ENCODE data around the gene RCAN2. TPM values are rescaled to one million over a fixed set of nuclear protein-coding genes. Genes with fewer than 3 reads are reported as not detected.

Gene RCAN2
- total and polyA plus RNA-seq, 2 donors (not counting 3 experiments of a cell fraction or from before 2014, with no cell fraction given): 0.07 to 0.33 TPM

DNA sequence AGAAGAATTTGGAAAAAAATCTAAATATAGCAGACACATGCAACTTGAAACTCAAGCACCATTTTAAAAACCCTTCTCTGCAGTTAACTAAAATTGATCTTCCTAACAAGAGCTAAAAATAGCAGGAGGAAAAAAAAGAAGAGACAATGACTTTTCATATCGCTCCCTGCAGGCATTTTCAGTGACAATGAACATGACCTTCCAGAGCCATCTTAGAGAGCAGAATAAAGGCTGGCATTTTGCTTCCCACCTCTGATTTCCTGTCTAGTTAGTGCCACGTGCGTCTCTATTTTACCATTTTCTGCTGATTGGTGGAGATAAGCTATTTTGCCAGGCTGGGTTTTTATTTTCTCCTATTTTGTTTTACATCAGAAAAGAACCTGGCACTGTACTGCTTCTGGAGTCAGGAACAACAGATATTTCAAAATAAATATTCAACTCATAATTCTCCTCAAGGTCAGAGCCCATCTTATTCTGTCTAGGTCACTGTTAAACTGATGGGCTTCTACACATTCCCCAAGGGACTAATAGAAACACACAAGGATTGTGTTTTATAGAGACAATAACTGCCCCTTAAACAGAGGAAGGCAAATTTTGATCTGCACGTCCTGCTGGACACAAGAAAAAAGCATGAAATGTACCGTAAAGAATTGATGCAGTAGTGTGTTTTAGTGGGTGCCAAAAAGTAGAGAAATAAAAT lies 250.2 kb downstream of the RCAN2 start:
- ChIA-PET CTCF (interaction anchor here (1.0 kb wide), 1 partner anchor 151 kb away, joined by 3 read pairs; no protein-coding TSS in a partner anchor), POLR2A (no interaction called here)
- no peaks in the 10 kb centered on the region for H3K36me3 ChIP-seq (ENCODE audit: control insufficient read depth in 2 of 2, extremely low read depth in 1 of 2, insufficient read depth in 2 of 2, low read length in 2 of 2)
- H3K27me3 ChIP-seq (ENCODE audit: control insufficient read depth in 2 of 2, insufficient read depth in 2 of 2, low read length in 2 of 2): no peaks in the 10 kb centered on the region
- no peaks in the 10 kb centered on the region for H3K9me3 ChIP-seq (replicated peaks; ENCODE audit: control insufficient read depth, insufficient read depth, low read length)
- H3K4me3 ChIP-seq (replicated peaks in 1 of 3; ENCODE audit: insufficient read depth in 1 of 3, low read depth in 1 of 3, low read length in 3 of 3): no peak overlapping the region
- no peaks in the 10 kb centered on the region for H4K20me1 ChIP-seq (replicated peaks; ENCODE audit: control insufficient read depth, extremely low read depth, insufficient read depth, low read length)
- dilution Hi-C loops (cut with MboI; ENCODE audit: extremely low pct_ligation_motif_present, low sequenced_read_pairs): no loop called here
- H3K9me1 ChIP-seq (replicated peaks; ENCODE audit: control insufficient read depth, extremely low read depth, insufficient read depth, low read length): no peaks in the 10 kb centered on the region
- H3K4me1 ChIP-seq (ENCODE audit: control insufficient read depth, extremely low read depth, insufficient read depth, low read length): no peaks in the 10 kb centered on the region
- BruUV-seq (replicated peaks): no TSS peak
- intact Hi-C loops (cut with micrococcal nuclease): no loop called here
- no peak overlapping the region for H2AFZ ChIP-seq (ENCODE audit: low read depth, low read length)
- no peak overlapping the region for H3K27ac ChIP-seq (ENCODE audit: insufficient read depth, low read depth, low read length)
- DNase-seq (ENCODE audit: low read depth, low spot score) (no peak), FAIRE-seq (no peak)
- no peak for TF ChIP-seq MYC (IDR thresholded peaks at IDR 0.05; ENCODE audit: low read depth, low read length)
- no peak for TF ChIP-seq POLR2A (IDR thresholded peaks at IDR 0.05; ENCODE audit: low read depth, low read length)
- no peak for TF ChIP-seq FOS (IDR thresholded peaks at IDR 0.05; ENCODE audit: borderline replicate concordance, insufficient read depth, low read length)
- no peak overlapping the region for H3K4me2 ChIP-seq (ENCODE audit: insufficient read depth, low read length)
- no peak overlapping the region for H3K9ac ChIP-seq (replicated peaks; ENCODE audit: extremely low read depth, insufficient read depth, low read length)
- H3K79me2 ChIP-seq (ENCODE audit: control insufficient read depth, insufficient read depth, low read length): no peaks in the 10 kb centered on the region

DNA sequence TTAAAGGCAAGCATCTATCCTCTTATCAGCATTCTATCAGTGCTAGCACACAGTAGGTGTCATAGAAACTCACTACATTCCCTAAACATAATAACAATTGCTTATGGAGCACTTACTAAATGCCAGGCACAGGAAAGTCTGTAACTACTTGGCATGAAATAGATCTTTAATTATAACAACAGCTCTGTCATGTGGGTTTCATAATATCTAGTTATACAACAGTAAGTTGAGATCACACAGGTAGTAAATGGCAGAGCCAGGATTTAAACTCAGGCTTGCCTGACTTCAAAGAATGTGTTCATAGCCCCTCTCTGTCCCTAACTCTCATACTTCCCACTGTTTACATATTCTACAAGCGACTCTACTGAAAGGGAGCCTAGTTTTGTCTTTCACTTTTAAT lies 254.5 kb downstream of the RCAN2 start:
- Histone ChIP-seq H3K36me3 (ENCODE audit: control insufficient read depth in 2 of 2, extremely low read depth in 1 of 2, insufficient read depth in 2 of 2, low read length in 2 of 2) (no peaks in the 10 kb centered on the region), H3K9ac (replicated peaks; ENCODE audit: extremely low read depth, insufficient read depth, low read length) (no peak overlapping the region), H3K4me3 (replicated peaks in 1 of 3; ENCODE audit: insufficient read depth in 1 of 3, low read depth in 1 of 3, low read length in 3 of 3) (no peak overlapping the region), H2AFZ (ENCODE audit: low read depth, low read length) (no peak overlapping the region), H4K20me1 (replicated peaks; ENCODE audit: control insufficient read depth, extremely low read depth, insufficient read depth, low read length) (no peaks in the 10 kb centered on the region), H3K4me2 (ENCODE audit: insufficient read depth, low read length) (no peak overlapping the region), H3K9me1 (replicated peaks; ENCODE audit: control insufficient read depth, extremely low read depth, insufficient read depth, low read length) (no peaks in the 10 kb centered on the region), H3K4me1 (ENCODE audit: control insufficient read depth, extremely low read depth, insufficient read depth, low read length) (no peaks in the 10 kb centered on the region), H3K27ac (ENCODE audit: insufficient read depth, low read depth, low read length) (no peak overlapping the region), H3K79me2 (ENCODE audit: control insufficient read depth, insufficient read depth, low read length) (no peaks in the 10 kb centered on the region), H3K9me3 (replicated peaks; ENCODE audit: control insufficient read depth, insufficient read depth, low read length) (no peaks in the 10 kb centered on the region), H3K27me3 (ENCODE audit: control insufficient read depth in 2 of 2, insufficient read depth in 2 of 2, low read length in 2 of 2) (no peaks in the 10 kb centered on the region)
- CTCF ChIA-PET: interaction anchor here (1.0 to 1.3 kb wide), 2 partner anchors 15 to 174 kb away, joined by 3 to 4 read pairs; no protein-coding TSS in a partner anchor
- FAIRE-seq: no peak
- TF ChIP-seq POLR2A (IDR thresholded peaks at IDR 0.05; ENCODE audit: low read depth, low read length) (no peak), POLR2AphosphoS5 (IDR thresholded peaks at IDR 0.05; ENCODE audit: insufficient read depth, low read depth, low read length) (no peak), MYC (IDR thresholded peaks at IDR 0.05; ENCODE audit: low read depth, low read length) (no peak)
- TF ChIP-seq, protein P1, sequence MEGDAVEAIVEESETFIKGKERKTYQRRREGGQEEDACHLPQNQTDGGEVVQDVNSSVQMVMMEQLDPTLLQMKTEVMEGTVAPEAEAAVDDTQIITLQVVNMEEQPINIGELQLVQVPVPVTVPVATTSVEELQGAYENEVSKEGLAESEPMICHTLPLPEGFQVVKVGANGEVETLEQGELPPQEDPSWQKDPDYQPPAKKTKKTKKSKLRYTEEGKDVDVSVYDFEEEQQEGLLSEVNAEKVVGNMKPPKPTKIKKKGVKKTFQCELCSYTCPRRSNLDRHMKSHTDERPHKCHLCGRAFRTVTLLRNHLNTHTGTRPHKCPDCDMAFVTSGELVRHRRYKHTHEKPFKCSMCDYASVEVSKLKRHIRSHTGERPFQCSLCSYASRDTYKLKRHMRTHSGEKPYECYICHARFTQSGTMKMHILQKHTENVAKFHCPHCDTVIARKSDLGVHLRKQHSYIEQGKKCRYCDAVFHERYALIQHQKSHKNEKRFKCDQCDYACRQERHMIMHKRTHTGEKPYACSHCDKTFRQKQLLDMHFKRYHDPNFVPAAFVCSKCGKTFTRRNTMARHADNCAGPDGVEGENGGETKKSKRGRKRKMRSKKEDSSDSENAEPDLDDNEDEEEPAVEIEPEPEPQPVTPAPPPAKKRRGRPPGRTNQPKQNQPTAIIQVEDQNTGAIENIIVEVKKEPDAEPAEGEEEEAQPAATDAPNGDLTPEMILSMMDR (IDR thresholded peaks at IDR 0.05; ENCODE audit: extremely low read depth in 1 of 2, insufficient read depth in 1 of 2, low read depth in 1 of 2, low read length in 2 of 2): no peak
- POLR2A ChIA-PET: no interaction called here
- BruUV-seq (replicated peaks): no TSS peak
- no peak for DNase-seq (ENCODE audit: low read depth, low spot score)
- dilution Hi-C loops (cut with MboI; ENCODE audit: extremely low pct_ligation_motif_present, low sequenced_read_pairs): no loop called here
- intact Hi-C loops (cut with micrococcal nuclease): no loop called here
